ENCODE results near the gene OR2F1. TPM values are rescaled to one million over a fixed set of nuclear protein-coding genes. Genes with fewer than 3 reads are reported as not detected.

The OR2F1 gene
- total and polyA plus RNA-seq, 8 donors, result 0.18 TPM; not detected in 7

DNA sequence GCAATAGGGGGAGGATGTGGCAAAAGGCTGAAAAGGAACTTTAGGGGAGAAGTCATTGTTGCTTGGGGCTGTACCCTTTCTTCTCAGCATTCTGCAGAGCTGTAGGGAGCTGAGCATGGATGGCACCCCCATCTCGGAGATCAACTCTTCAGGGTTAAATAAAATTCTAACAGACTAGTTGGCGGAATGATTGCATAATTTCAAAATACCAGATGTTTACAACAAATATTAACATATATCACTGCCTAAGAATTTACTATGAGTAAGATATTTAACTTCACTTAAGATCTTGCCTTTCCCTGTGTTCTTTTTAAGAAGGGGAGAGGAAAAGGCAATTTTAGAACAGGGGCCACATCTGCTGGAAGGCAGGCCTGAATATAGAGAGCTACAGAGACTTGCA is 509 bp upstream of the OR2F1 start:
- no peaks in the 10 kb centered on the region for H3K4me1 ChIP-seq
- TF ChIP-seq POLR2A (IDR thresholded peaks at IDR 0.05) (no peak), CTCF (IDR thresholded peaks at IDR 0.05) (no peak), EP300 (IDR thresholded peaks at IDR 0.05) (no peak), POLR2AphosphoS5 (IDR thresholded peaks at IDR 0.05) (no peak)
- no peaks in the 10 kb centered on the region for H3K27me3 ChIP-seq
- no peak for DNase-seq
- no peaks in the 10 kb centered on the region for H3K9me3 ChIP-seq
- H3K27ac ChIP-seq, result no peak overlapping the region
- no peak overlapping the region for H3K4me3 ChIP-seq
- intact Hi-C loops (cut with DNase I; ENCODE audit: low total_unique reads), result no loop called here
- WGBS, 5 donors, result 60 to 81% (median 70%) methylated on average over 2 of the region's 2 CpGs
- H3K36me3 ChIP-seq, result no peaks in the 10 kb centered on the region

GRCh38 chr7:143958781-143959180 is 4.1 kb downstream of the OR2F1 start:
- Histone ChIP-seq H3K4me1 (no peaks in the 10 kb centered on the region), H3K9me3 (no peaks in the 10 kb centered on the region), H3K27me3 (no peaks in the 10 kb centered on the region), H3K36me3 (no peaks in the 10 kb centered on the region), H3K4me3 (no peak overlapping the region), H3K27ac (no peak overlapping the region)
- no peak for TF ChIP-seq POLR2A (IDR thresholded peaks at IDR 0.05)
- TF ChIP-seq CTCF (IDR thresholded peaks at IDR 0.05), result no peak
- no peak for TF ChIP-seq EP300 (IDR thresholded peaks at IDR 0.05)
- TF ChIP-seq POLR2AphosphoS5 (IDR thresholded peaks at IDR 0.05), result no peak
- no peak for DNase-seq
- WGBS, 5 donors, result 54 to 64% (median 59%) methylated on average over 3 of the region's 3 CpGs
- intact Hi-C loops (cut with DNase I; ENCODE audit: low total_unique reads), result no loop called here

DNA sequence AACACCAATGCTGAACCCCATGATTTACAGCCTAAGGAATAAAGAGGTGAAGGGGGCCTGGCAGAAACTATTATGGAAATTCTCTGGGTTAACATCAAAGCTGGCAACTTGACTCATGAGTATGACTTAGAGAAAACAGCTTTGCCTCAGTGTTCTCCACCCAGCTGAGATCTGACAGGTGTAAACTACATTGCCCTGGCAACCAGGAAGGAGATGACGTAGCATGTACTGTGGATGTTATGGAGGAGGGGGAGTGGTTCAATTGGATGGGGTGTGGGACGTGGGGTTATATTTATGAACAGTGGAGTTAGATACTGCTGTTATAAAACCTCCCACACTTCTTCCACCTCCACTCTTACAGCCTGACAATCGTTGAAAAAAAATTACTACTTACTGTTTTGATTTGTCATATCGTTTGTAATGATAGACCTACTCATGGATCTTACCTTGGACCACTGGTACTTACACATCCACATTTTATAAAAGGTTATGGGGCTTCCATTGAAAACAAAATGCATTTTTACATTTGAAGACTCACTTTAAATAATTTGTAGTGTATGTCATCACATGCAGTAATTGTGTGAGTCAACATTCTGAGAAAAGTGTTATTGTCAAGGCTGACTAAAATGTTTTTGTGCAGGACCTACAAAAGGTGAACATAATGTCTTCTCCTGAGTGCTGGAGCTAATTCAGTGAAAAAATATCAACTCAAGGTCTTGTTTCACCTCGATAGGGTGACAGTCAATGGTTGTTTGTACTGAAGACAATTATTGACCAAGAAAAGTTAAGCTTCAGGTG is 6.4 kb downstream of the OR2F1 start:
- TF ChIP-seq CTCF (IDR thresholded peaks at IDR 0.05) (no peak), EP300 (IDR thresholded peaks at IDR 0.05) (no peak), POLR2A (IDR thresholded peaks at IDR 0.05) (no peak), POLR2AphosphoS5 (IDR thresholded peaks at IDR 0.05) (no peak)
- Histone ChIP-seq H3K4me1 (no peaks in the 10 kb centered on the region), H3K27ac (no peak overlapping the region), H3K27me3 (no peaks in the 10 kb centered on the region), H3K9me3 (no peaks in the 10 kb centered on the region), H3K4me3 (no peak overlapping the region), H3K36me3 (no peaks in the 10 kb centered on the region)
- 63 to 77% (median 72%) methylated on average over 5 of the region's 5 CpGs for WGBS, 5 donors
- no peak for DNase-seq
- intact Hi-C loops (cut with DNase I; ENCODE audit: low total_unique reads), result no loop called here

DNA sequence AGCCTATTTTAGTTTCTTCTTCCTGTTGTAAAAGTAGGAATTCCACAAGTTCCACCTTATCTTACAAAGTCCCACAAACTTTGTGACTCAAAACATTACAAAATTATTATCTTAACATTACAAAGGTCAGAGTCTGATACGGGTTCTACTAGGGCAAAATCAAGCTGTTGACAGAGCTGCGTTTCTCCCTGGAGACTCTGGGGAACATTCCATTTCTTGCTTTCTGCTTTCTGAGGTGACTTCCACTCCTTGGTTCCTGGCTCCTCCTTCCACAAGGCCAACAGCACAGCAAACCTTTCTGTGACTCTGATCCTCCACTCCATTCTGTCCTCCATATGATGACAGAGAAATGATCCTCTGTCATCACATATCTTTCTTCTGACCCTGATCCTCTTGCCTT is 10.6 kb downstream of the OR2F1 start:
- H3K36me3 ChIP-seq, result no peaks in the 10 kb centered on the region
- 23 to 51% (median 44%) methylated on average over 2 of the region's 2 CpGs for WGBS, 5 donors
- intact Hi-C loops (cut with DNase I; ENCODE audit: low total_unique reads), result no loop called here
- no peak overlapping the region for H3K27ac ChIP-seq
- DNase-seq, result peak in 1 of 2 donors; percentile 37
- no peak overlapping the region for H3K4me3 ChIP-seq
- TF ChIP-seq POLR2A (IDR thresholded peaks at IDR 0.05) (no peak), CTCF (IDR thresholded peaks at IDR 0.05) (no peak), POLR2AphosphoS5 (IDR thresholded peaks at IDR 0.05) (no peak), EP300 (IDR thresholded peaks at IDR 0.05) (no peak)
- H3K27me3 ChIP-seq, result no peaks in the 10 kb centered on the region
- no peaks in the 10 kb centered on the region for H3K9me3 ChIP-seq
- no peaks in the 10 kb centered on the region for H3K4me1 ChIP-seq
